Measurements from ENCODE around the gene ATL3.
"Not testable (repeated sequence)": the region's sequence is repeated elsewhere in the genome, so short reads cannot be mapped to it uniquely, and the experiment has no call there.

The ATL3 gene

DNA sequence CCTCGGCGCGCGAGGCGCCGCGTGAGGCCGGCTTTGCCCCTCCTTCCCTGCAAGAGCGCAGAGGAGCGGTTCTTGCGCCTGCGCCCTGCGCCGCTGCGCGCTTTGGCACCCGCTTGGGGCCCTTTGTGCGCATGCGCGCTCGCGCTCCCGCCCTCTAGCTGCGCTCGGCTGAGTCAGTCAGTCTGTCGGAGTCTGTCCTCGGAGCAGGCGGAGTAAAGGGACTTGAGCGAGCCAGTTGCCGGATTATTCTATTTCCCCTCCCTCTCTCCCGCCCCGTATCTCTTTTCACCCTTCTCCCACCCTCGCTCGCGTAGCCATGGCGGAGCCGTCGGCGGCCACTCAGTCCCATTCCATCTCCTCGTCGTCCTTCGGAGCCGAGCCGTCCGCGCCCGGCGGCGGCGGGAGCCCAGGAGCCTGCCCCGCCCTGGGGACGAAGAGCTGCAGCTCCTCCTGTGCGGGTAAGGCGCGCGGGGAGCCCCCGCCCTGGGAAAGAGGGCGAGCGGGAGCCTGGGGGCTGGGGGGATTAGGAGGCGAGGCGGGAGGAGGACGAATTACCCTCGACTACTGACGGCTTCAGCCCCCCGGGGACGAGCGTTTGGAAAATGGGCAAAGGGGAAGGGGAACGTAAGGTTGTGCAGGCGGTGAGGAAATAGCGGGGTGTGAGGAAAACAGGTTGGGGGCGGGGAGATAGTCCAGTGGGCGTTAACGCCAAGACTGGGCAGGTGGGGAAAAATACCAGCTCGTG lies 10.3 kb upstream of the ATL3 start, which contains the start of gene RTN3:
RTN3 (plus strand) TSS at position 180 of the 745 bp plus-strand sequence; CDS start at position 317, 137 bp downstream.
- DNase-seq (ENCODE audit: low read depth): peak; percentile 98

GRCh38 chr11:63680834-63681320 lies 9.7 kb upstream of the ATL3 start:
- DNase-seq (ENCODE audit: low read depth): no peak

DNA sequence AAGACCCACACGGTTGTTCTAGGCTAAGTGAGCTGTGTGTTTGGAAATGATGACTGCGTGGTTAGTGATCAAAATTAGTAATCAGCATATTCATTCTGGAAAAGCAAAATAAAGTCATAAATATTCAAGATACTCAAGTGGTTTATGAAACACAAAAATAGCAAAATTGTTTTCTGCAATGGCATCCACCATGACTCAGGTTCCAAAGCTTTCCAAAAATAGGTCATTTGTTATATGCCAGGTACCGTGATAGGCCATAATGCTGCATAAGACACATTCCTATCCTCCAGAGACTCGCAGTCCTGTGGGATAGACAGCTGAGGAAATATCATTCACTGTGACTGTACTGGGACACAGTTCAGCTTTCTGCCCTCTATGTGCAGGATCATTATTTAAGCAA lies 2.4 kb upstream of the ATL3 start:
- DNase-seq (ENCODE audit: low read depth): no peak

DNA sequence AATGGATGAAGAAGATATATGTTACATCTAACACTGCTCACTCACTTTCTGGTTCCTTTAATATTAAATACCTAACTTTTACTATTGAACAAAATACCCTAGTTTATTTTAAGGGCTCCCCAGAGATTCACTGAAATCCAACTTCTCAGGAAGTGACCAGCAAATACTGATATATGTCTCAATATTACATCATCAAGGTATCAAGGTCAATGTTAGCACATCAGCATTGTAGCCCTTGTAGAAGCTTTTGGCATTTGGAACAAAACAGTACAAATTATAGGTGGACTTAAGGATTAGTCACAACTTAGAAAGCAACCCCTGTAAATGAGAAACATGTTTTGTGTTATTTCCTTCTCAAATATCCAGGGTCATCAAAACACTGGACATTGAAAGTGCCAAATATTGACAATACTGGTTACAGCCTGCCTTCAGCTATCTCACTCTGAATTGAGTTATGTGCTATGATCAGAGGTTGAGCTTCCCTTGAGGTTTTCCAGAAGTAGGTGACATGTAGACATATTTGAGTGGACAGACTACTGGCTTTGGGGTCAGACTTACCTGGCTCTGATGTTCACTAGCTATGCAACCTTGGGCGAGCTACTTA lies 1.9 kb upstream of the ATL3 start:
- no peak for DNase-seq (ENCODE audit: low read depth)

DNA sequence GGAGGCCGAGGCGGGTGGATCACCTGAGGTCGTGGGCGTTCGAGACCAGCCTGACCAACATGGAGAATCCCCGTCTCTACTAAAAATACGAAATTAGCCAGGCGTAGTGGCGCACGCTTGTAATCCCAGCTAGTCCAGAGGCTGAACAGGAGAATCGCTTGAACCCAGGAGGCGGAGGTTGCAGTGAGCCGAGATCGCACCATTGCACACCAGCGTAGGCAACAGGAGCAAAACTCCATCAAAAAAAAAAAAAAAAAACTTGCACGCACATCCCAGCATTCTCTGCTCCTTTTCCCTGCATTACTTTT lies 934 bp upstream of the ATL3 start:
- no peak for DNase-seq (ENCODE audit: low read depth)

DNA sequence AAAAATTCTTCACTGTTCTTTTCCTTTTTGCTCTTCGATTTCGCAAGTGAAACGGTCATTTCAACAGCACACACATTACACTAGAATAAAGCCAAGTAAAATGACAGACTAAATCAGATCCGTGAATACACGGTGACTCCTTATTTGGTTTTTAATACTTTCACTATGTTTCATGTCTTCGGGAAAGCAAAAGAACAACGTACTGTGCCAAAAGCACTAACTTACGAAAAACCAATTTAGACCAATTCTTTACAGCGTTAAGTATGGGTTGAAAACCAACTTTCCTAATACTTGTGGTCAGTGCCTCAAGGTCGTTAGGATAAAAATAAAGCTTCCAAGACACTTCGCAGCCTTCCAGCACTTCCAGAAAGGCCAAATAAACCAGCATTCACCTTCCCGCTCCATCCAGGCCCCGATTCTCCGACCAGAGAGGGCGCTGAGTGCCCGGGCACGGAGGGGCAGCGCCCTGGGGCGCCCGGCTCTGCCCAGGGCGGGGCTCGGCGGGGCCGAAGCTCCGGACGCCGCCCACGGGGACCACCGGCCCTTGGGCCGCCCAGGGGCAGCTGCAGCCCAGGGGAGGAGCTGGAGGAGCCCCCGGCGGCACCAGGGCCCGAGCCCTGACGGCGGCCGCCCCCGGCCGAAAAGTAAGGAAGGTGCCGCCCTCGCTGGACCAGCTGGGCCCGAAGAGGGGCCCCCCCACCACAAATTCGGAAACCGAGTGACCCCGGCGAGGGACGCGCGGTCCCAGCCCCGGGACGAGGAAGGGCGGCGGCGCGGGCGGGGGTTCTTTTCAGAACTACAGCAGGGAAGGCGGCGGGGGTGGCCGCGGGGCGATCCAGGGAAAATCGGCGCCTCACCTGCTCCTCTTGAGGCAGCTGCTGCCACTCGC lies 499 bp downstream of the ATL3 start:
- DNase-seq (ENCODE audit: low read depth): no peak

DNA sequence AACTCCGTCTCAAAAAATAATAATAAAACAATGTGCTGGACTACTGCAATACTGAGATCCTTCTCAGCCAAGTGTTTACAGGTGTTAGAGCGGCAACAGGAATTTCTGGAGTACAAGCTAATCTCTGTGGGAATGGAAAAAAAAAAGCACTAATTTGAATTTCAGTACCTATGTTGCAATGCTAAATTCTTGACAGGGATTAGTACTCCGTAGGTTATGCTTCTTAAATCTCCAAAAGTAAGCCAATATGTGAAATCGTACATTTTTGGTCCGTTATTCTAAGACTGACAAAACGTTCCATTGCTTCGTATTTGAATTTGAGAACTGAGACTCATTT lies 1.1 kb downstream of the ATL3 start:
- DNase-seq (ENCODE audit: low read depth): no peak

DNA sequence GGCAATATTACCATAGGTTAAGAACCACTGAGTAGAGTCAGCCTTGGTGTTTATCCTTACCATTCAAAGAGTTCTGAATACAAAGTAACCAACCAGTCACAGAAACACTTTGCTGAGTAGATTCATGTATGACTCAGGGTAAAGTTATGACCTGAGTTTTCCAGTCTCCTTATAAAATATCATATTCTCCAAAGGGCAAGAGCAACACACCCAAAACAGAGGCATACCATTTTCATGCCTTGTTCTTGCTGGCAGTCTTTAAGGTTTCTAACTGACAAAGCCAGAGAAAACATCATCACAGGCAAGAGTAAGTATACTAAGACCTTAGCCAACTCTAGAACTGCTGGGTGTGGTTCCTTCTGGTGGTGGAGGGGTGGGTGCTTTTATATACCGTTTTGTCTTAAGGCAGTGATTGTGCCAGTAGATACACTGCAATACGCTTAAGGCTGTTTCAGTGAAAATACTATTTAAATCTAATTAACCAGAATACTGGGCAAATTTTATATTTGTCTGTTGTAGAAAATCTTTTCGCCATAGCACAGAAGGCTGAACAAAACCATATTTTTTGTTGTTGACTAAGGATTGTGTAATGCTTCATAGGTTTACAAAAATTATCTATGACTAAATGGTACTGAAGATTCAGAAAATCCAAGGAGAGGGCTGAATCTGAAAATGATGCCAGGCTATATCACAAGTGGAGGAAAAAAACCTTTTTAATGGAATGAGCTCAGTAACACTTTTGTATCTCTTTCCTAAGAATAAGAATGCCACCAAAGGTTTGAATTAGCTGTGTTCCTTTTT lies 3.0 kb downstream of the ATL3 start:
- DNase-seq (ENCODE audit: low read depth): no peak

GRCh38 chr11:63666874-63667273 lies 4.3 kb downstream of the ATL3 start:
- DNase-seq (ENCODE audit: low read depth): no peak

DNA sequence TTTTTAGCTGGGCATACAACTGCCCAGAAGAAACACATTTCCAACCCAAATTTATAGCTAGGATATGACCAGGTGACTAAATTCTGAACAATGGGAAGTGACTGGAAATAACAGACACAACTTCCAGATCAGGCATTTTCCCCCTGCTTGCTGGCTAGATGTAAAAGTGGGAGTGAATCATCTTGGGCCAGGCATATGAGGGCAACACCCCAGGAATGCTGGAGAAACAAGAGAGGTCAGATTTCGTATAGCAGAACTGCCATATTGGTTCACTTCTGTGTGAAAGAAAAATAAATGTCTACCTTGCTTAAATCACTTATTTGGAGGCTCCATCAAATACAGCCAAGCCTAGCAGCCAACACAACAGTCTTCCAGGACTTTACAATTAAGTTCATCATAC lies 7.4 kb downstream of the ATL3 start:
- no peak for DNase-seq (ENCODE audit: low read depth)

DNA sequence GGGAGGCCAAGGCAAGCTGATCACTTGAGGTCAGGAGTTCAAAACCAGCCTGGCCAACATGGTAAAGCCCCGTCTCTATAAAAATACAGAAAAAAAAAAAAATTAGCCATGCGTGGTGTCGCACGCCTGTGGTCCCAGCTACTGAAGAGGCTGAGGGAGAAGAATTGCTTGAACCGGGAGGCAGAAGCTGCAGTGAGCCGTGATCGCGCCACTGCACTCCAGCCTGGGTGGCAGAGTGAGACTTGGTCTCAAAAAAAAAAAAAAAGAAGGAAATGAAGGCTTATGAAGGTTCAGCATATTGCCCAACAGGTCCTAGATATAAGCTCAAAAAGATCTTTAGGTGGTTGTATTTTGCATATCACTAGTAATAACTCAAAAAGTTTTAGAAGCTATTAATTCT lies 10.2 kb downstream of the ATL3 start:
- DNase-seq (ENCODE audit: low read depth): no peak

DNA sequence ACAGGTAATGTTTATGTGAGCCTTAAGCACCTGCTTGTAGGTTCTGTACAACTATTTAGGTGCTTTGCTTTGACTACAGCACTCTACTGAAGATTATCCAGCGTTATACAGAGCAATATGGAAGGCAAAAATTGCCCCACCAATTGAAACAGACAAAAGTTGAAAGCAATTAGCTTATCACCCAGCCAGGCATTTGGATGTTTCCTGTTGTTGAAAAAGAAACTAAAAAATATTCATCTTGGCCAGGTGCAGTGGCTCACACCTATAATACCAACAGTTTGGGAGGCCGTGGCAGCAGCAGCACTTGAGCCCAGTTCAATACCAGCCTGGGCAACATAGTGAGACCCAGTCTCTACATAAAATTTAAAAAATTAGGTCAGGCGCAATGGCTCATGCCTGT lies 18.5 kb downstream of the ATL3 start:
- no peak for DNase-seq (ENCODE audit: low read depth)

- no peak for DNase-seq (ENCODE audit: low read depth)
Measured at GRCh38 chr11:63643205-63643604, 28.0 kb downstream of the ATL3 start.

DNA sequence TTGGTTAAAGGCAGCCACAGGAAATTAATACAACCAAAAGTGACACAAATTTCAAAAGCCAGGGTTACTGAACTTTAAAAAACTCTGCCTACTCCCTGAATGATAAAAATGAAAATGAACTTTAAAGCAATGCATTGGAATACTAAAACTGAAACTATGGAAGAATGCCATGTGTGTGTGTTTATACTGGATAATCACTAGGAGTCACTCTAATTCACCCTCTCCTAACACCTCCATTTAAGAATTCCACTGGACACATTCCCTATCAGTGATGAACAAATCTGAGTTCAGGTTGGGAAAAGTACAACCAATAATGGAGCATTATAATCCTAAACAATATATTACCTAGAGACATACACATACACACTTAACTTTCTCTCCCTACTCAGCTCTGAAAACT lies 29.4 kb downstream of the ATL3 start:
- no peak for DNase-seq (ENCODE audit: low read depth)

- no peak for DNase-seq (ENCODE audit: low read depth)
Measured at GRCh38 chr11:63639199-63639832, 31.9 kb downstream of the ATL3 start.

DNA sequence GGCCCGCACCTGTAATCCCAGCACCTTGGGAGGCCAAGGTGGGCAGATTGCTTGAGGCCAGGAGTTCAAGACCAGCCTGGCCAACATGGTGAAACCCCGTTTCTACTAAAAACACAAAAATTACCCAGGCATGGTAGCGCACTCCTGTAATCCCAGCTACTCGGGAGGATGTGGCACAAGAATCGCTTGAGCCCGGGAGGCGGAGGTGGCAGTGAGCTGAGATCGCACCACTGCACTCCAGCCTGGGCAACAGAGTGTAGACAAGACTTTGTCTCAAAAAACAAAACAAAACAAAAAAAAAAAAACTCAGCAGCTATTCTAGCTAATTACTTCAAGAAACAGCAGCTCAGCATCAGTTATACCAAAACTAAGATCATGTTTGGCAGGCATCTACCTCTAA lies 32.7 kb downstream of the ATL3 start:
- not testable (repeated sequence) for DNase-seq (ENCODE audit: low read depth)

GRCh38 chr11:63635762-63636465 lies 35.3 kb downstream of the ATL3 start:
- DNase-seq (ENCODE audit: low read depth): peak; percentile 22

DNA sequence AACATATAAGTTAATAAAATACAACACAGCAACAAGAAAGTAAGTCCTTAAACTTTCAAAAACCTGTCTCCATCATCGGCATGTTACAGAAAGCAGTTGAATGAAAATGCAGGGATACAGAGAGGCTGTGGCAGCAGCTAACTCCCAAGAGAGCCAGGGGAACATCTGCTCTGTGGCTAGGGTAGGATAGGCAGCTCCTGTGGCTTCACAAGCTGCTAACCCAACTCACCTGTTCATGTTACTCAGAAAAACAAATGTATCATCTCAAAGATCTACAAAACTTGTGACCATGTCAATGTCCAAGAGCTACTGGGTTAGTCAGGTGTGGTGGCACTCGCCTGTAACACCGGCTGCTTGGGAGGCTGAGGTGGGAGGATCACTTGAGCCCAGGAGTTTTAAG lies 41.8 kb downstream of the ATL3 start:
- DNase-seq (ENCODE audit: low read depth): no peak

GRCh38 chr11:63623513-63624140 lies 47.5 kb downstream of the ATL3 start:
- no peak for DNase-seq (ENCODE audit: low read depth)

GRCh38 chr11:63622323-63622722 lies 48.9 kb downstream of the ATL3 start:
- no peak for DNase-seq (ENCODE audit: low read depth)

GRCh38 chr11:63621071-63621470 lies 50.1 kb downstream of the ATL3 start:
- no peak for DNase-seq (ENCODE audit: low read depth)

Data from stimulated activated CD8-positive, alpha-beta memory T cell treated with anti-CD3 and anti-CD28 coated beads, Interleukin-15, amount 100 ng/mL, for 24 hours (primary cell).